Measurements from ENCODE around the gene MORN1.

MORN1 gene

DNA sequence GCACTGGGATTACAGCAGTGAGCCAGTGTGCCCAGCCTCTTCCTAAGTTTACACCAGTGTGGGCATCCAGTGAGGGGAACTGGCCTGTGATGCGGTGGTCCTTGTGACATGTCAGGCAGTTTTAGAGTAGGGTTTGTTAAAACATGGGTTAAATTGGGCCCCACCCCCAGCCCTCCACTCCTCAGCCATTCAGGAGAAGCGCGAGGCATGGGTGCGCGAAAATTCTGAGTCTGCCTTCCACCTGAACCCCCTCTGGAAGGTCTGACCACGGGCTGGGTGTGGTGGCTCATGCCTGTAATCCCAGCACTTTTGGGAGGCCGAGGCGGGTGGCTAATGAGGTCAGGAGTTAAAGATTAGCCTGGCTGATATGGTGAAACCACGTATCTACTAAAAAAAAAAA, 111.5 kb downstream of the MORN1 start:
- peaks cover 5% of the 10 kb centered on the region for H3K36me3 ChIP-seq (ENCODE audit: control insufficient read depth, insufficient read depth, low read length)
- peaks cover 40% of the 10 kb centered on the region for H3K4me1 ChIP-seq (ENCODE audit: control insufficient read depth, insufficient read depth, low read length)
- peak overlapping the region; percentile 28; the same call in 1 of the 2 replicates for H3K27ac ChIP-seq (ENCODE audit: low read depth, low read length)
- H3K9ac ChIP-seq (ENCODE audit: low read length), result no peak overlapping the region
- peak overlapping the region; percentile 8; the same call in 1 of the 2 replicates for H3K4me3 ChIP-seq (ENCODE audit: low read depth, low read length)
- no peaks in the 10 kb centered on the region for H3K9me3 ChIP-seq (ENCODE audit: control insufficient read depth, insufficient read depth, low read depth, low read length)
- no peaks in the 10 kb centered on the region for H3K27me3 ChIP-seq (ENCODE audit: control insufficient read depth, insufficient read depth, low read length)

DNA sequence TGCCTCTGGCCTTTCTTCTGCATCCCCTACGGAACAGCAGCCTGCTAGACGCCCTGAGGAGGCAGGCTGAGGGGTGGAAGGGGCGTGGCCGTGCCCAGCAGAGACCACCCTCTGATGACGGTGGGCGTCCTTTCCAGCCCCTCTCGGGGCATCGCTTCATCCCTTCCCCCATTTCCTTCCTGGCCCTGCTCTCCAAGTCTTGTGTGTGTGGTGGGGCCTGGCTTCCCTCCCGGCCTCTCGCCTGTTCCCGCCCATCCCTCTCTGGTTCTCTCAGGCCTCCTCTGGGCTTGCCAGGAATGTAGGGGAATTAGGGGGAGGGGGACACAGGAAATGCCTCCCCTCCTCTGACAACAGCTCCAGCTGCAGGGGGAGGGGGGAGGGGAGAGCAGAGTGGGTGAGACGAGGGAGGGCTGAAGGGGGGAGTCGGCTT, 112.1 kb downstream of the MORN1 start:
- Histone ChIP-seq H3K27ac (ENCODE audit: low read depth, low read length) (peak overlapping the region; percentile 28; the same call in 1 of the 2 replicates), H3K36me3 (ENCODE audit: control insufficient read depth, insufficient read depth, low read length) (peaks cover 5% of the 10 kb centered on the region), H3K4me3 (ENCODE audit: low read depth, low read length) (peak overlapping the region; percentile 25; the same call in 1 of the 2 replicates), H3K27me3 (ENCODE audit: control insufficient read depth, insufficient read depth, low read length) (no peaks in the 10 kb centered on the region), H3K4me1 (ENCODE audit: control insufficient read depth, insufficient read depth, low read length) (peaks cover 40% of the 10 kb centered on the region), H3K9ac (ENCODE audit: low read length) (peak overlapping the region; percentile 32), H3K9me3 (ENCODE audit: control insufficient read depth, insufficient read depth, low read depth, low read length) (no peaks in the 10 kb centered on the region)

DNA sequence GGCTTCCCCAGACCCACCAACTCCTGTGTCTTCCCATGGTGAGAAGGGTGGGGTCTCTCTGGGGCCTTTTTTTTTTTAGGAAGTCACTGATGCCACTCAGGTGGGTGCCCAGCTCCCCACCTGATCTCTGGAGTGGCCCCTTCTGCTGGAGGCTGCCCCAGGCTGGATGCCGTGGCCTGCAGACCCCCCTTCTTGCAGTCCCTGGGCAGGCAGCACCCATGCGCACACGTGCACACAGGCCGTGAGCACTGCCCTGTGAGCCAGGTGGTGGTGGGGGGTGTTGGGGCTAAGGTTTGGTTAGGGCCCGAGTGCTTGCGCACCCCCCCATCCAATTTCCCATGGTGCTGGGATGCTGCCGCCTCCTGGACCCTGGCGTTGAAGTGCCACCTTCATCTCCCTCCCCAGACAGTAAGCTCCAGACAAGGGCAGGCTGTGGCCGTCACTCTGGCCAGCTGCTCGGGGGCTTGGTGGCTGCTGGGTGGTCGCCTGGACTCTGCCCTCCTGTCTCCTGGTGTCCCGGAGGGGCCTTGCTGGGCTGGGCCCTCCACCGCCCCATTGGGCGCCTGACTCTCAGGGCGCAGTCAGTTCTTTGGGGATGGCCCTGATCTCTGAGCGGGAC, 112.7 kb downstream of the MORN1 start:
- Histone ChIP-seq H3K4me1 (ENCODE audit: control insufficient read depth, insufficient read depth, low read length) (peaks cover 40% of the 10 kb centered on the region), H3K4me3 (ENCODE audit: low read depth, low read length) (peak overlapping the region; percentile 25; the same call in 1 of the 2 replicates), H3K27ac (ENCODE audit: low read depth, low read length) (peak overlapping the region; percentile 2), H3K9me3 (ENCODE audit: control insufficient read depth, insufficient read depth, low read depth, low read length) (no peaks in the 10 kb centered on the region), H3K9ac (ENCODE audit: low read length) (peak overlapping the region; percentile 32), H3K27me3 (ENCODE audit: control insufficient read depth, insufficient read depth, low read length) (no peaks in the 10 kb centered on the region), H3K36me3 (ENCODE audit: control insufficient read depth, insufficient read depth, low read length) (peaks cover 5% of the 10 kb centered on the region)

DNA sequence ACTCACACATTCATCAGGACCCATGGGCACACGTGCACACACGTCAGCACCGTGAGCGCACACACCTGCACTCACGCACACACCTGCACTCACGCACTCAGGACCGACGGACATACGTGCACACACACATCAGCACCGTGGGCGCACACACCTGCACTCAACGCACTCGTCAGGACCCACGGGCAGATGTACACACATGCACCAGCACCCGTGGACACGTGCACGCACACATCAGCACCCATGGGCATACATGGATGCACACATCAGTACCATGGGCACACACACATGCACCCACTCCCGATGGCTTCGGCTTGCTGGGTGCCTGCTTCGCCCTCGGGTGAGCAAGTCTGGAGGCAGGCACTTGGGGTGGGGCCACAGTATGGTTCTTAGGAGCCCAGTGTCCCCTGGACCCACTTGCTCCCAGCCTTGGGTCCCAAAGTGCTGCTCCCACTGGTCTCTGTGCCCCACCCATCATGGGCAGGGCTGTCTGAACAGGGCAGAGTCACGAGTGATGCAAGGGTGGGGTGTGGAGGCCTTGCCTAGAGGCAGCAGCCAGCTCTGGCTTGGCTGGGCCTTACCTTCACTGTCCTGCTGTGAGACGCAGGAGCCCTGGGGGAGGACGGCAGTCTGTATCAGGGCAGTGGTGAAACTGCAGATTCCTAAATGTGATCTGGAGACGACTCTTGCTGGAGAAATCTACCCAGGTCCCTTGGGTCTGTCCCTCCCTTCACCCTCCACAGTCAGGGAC, 113.4 kb downstream of the MORN1 start:
- Histone ChIP-seq H3K4me1 (ENCODE audit: control insufficient read depth, insufficient read depth, low read length) (peaks cover 40% of the 10 kb centered on the region), H3K4me3 (ENCODE audit: low read depth, low read length) (no peak overlapping the region), H3K27me3 (ENCODE audit: control insufficient read depth, insufficient read depth, low read length) (no peaks in the 10 kb centered on the region), H3K9me3 (ENCODE audit: control insufficient read depth, insufficient read depth, low read depth, low read length) (no peaks in the 10 kb centered on the region), H3K27ac (ENCODE audit: low read depth, low read length) (peak overlapping the region; percentile 2), H3K36me3 (ENCODE audit: control insufficient read depth, insufficient read depth, low read length) (peaks cover 5% of the 10 kb centered on the region), H3K9ac (ENCODE audit: low read length) (no peak overlapping the region)

DNA sequence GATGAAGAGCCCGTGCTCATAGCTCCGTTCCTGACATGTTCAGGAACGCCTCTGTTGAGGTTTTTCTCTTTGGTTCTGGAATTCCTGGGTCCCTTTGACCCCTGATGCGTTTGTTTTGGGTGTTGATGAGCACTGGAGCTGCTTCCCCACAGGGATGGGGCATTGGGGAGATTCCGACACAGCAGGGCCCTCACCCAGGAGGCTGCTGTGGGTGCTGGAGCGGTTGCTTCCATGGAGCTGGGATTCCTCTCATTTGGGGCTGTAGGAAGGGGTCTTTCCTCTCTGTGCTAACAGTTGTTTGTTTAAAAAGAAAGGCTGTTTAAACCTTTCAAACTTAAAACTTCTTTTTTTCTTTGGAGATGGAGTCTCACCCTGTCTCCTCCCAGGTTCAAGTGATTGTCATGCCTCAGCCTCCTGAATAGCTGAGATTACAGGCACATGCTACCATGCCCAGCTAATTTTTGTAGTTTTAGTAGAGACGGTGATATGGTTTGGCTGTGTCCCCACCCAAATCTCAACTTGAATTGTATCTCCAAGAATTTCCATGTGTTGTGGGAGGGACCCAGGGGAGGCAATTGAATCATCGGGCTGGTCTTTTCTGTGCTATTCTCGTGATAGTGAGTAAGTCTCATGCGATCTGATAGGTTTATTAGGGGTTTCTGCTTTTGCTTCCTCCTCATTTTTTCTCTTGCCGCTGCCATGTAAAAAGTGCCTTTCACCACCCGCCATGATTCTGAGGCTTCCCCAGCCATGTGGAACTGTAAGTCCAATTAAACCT, 114.4 kb downstream of the MORN1 start:
- H3K27ac ChIP-seq (ENCODE audit: low read depth, low read length), result peak overlapping the region; percentile 37; the same call in 1 of the 2 replicates
- H3K4me3 ChIP-seq (ENCODE audit: low read depth, low read length), result no peak overlapping the region
- no peaks in the 10 kb centered on the region for H3K27me3 ChIP-seq (ENCODE audit: control insufficient read depth, insufficient read depth, low read length)
- H3K9me3 ChIP-seq (ENCODE audit: control insufficient read depth, insufficient read depth, low read depth, low read length), result no peaks in the 10 kb centered on the region
- H3K4me1 ChIP-seq (ENCODE audit: control insufficient read depth, insufficient read depth, low read length), result peaks cover 46% of the 10 kb centered on the region
- H3K36me3 ChIP-seq (ENCODE audit: control insufficient read depth, insufficient read depth, low read length), result peaks cover 5% of the 10 kb centered on the region
- no peak overlapping the region for H3K9ac ChIP-seq (ENCODE audit: low read length)

DNA sequence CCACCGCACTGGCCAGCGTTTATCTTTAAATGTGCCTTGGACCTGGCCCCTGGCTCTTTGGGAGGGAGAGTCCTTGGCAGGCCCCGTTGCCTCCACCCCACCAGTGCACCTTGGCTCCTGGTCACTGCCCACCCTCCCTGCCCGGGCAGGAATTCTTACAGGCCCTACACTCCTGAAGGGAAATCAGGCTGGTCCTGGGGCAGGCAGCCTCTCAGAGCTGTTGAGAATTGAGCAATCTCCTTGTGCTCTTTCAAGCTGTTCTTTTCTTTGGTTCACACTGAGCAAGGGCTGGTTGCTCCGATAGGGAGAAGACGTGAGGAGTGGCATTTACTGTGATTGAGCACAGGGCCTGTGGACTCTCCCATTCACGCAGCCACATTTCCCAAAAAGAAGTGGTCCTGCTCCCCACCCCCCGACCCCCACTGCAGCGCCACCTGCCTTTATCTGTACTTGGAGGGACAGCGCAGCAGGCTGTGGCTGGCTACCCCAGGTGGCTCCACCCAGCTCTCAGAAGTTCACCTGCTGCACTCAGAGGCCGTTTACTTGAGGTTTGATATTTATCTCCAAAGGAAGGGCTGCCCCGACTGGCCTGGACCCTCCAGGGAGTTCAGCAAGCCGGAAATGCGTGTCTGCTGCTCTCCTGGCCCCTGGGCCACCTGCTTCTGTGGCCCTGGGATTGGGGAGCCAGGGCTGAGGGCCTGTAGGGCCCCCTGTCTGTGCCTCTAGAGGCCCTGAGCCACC, 115.4 kb downstream of the MORN1 start:
- Histone ChIP-seq H3K36me3 (ENCODE audit: control insufficient read depth, insufficient read depth, low read length) (peaks cover 5% of the 10 kb centered on the region), H3K27ac (ENCODE audit: low read depth, low read length) (peak overlapping the region; percentile 37; the same call in 1 of the 2 replicates), H3K9ac (ENCODE audit: low read length) (no peak overlapping the region), H3K4me3 (ENCODE audit: low read depth, low read length) (no peak overlapping the region), H3K4me1 (ENCODE audit: control insufficient read depth, insufficient read depth, low read length) (peaks cover 56% of the 10 kb centered on the region), H3K27me3 (ENCODE audit: control insufficient read depth, insufficient read depth, low read length) (no peaks in the 10 kb centered on the region), H3K9me3 (ENCODE audit: control insufficient read depth, insufficient read depth, low read depth, low read length) (no peaks in the 10 kb centered on the region)

DNA sequence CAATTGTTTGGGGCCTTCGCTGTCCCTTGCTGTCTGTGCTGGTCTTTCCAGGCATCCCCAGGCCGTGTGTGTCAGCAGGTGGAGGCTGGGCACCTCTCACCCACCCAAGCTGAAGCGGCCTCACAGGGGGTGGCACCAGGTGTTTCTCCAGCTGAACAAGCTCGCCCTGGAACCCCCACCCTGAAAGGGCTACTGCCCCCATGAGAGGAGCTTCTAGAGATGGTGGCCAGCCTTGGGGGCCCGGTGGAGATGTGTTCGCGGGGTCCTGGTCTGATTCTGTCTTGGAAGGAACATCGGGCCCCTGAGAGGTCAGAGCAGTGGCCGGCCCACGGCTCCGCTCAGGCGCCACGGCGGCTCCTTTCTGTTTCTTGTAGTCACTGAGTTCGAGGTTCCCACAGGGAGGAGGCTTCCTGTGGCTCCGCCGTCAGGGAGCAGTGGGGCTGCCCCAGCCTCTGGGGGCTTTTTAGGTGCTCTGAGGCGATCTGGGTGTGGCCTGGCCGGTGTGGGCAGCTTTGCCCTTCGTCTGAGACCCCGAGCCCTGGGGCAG, 116.4 kb downstream of the MORN1 start:
- Histone ChIP-seq H3K27ac (ENCODE audit: low read depth, low read length) (no peak overlapping the region), H3K9me3 (ENCODE audit: control insufficient read depth, insufficient read depth, low read depth, low read length) (no peaks in the 10 kb centered on the region), H3K4me3 (ENCODE audit: low read depth, low read length) (no peak overlapping the region), H3K27me3 (ENCODE audit: control insufficient read depth, insufficient read depth, low read length) (no peaks in the 10 kb centered on the region), H3K36me3 (ENCODE audit: control insufficient read depth, insufficient read depth, low read length) (peaks cover 5% of the 10 kb centered on the region), H3K9ac (ENCODE audit: low read length) (no peak overlapping the region), H3K4me1 (ENCODE audit: control insufficient read depth, insufficient read depth, low read length) (peaks cover 63% of the 10 kb centered on the region)

DNA sequence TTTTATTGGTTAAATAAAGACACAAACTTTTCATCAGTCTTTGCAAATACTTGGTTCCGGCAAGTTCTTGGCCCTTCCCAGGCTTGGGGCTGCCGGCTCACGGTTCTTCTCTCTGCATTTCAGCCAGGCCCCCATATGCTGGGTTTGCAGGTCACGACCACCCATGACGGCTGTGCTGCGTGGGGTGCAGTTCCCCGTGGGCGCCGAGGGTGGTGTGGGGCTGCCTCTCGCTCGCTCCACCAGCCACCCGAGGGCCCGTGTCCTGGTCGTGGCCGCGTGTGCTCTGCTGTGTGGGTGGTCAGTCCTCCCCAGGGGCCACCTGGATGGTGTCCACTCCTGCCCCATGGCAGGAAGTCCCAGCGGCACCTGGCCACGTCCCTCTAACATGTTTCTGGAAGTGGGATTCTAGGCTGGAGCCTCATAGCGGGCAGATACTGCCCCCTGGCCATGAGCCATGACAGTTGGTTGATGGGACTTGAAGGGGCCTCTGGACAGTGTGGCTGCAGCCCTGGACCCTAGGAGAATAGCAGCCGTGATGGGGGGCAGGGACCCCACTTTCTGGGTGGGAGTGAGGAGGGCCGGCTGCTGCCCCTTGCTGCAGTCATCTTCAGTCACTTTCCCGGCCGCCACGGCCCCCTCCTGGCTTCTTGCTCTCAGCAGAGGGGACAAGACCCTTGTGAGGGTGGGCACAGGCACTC, 117.0 kb downstream of the MORN1 start:
- Histone ChIP-seq H3K36me3 (ENCODE audit: control insufficient read depth, insufficient read depth, low read length) (peaks cover 5% of the 10 kb centered on the region), H3K9me3 (ENCODE audit: control insufficient read depth, insufficient read depth, low read depth, low read length) (no peaks in the 10 kb centered on the region), H3K9ac (ENCODE audit: low read length) (no peak overlapping the region), H3K4me1 (ENCODE audit: control insufficient read depth, insufficient read depth, low read length) (peaks cover 59% of the 10 kb centered on the region), H3K27ac (ENCODE audit: low read depth, low read length) (no peak overlapping the region), H3K4me3 (ENCODE audit: low read depth, low read length) (no peak overlapping the region), H3K27me3 (ENCODE audit: control insufficient read depth, insufficient read depth, low read length) (no peaks in the 10 kb centered on the region)

DNA sequence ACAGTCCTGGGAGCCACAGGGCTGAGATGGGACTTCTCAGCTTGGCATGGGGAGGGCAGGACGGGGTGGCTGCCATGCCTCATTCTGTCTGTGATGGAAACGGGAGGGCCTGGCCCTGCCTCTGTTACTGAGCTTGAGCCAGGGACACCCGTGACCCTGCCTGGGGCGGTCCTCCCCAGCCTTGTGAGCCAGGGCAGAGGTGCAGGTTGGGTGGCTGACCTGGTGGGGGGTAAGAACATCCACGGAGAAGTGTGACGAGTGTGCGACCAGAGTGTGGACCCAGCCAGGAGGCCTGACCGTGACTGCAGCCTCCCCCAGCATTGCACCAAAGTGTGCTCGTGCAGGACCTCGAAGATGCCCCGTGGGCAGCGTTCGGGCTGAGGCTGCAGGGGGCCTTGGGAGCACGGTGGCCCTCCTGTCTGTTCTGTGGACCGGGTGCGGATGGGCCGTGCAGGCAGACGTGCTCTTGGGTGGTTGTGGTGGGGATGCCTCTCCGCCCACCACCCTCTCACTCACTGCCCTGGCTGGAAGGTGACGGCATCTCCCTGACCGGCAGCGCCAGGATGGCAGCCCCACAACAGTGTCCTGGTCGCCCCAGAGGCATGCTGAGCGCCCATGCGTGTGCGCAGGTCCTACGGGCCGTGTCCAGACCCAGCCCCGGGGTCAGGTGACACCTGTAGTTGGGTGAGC, 117.8 kb downstream of the MORN1 start:
- no peak overlapping the region for H3K4me3 ChIP-seq (ENCODE audit: low read depth, low read length)
- no peak overlapping the region for H3K27ac ChIP-seq (ENCODE audit: low read depth, low read length)
- no peaks in the 10 kb centered on the region for H3K27me3 ChIP-seq (ENCODE audit: control insufficient read depth, insufficient read depth, low read length)
- H3K9ac ChIP-seq (ENCODE audit: low read length), result no peak overlapping the region
- H3K36me3 ChIP-seq (ENCODE audit: control insufficient read depth, insufficient read depth, low read length), result peaks cover 5% of the 10 kb centered on the region
- H3K4me1 ChIP-seq (ENCODE audit: control insufficient read depth, insufficient read depth, low read length), result peaks cover 52% of the 10 kb centered on the region
- H3K9me3 ChIP-seq (ENCODE audit: control insufficient read depth, insufficient read depth, low read depth, low read length), result no peaks in the 10 kb centered on the region

All from HUES6 (cell line).